Testis (tissue), 2 donors: ENCODE measurements around the gene IST1.

Experiments
- CTCF ChIP-seq, 3 experiments: fragments of 450-650 bp in 2 of 3; fragments of 200-600 bp in 1 of 3; sonication (generic) in 1 of 3; IDR thresholded peaks; one replicate each; pipeline ENCODE4 v1.5.1; 2016 to 2019; ENCODE audit warnings: antibody characterized with exemption in 3 of 3, mild to moderate bottlenecking in 2 of 3, moderate library complexity in 1 of 3
- POLR2A ChIP-seq: fragments of 450-650 bp; IDR thresholded peaks from one replicate; pipeline ENCODE4 v1.6.1; 2017; ENCODE audit warnings: antibody characterized with exemption, mild to moderate bottlenecking, moderate library complexity

GRCh38 chr16:71867939-71868338, 27.4 kb upstream of the IST1 start:
- TF ChIP-seq CTCF (IDR thresholded peaks at IDR 0.05), result no peak
- no peak for TF ChIP-seq POLR2A
